HG02970 (cell line): ENCODE data around the gene KIAA0232.
"Not testable (repeated sequence)": the region's sequence is repeated elsewhere in the genome, so short reads cannot be mapped to it uniquely, and the experiment has no call there.

Experiments
- ATAC-seq: cut with Tn5 transposase; IDR thresholded peaks from one replicate; pipeline ENCODE4 v1.9.1; 2021; ENCODE audit warnings: mild to moderate bottlenecking, moderate library complexity, moderate number of reproducible peaks; ENCODE audit not compliant: unreplicated experiment, low FRiP score

KIAA0232 gene

DNA sequence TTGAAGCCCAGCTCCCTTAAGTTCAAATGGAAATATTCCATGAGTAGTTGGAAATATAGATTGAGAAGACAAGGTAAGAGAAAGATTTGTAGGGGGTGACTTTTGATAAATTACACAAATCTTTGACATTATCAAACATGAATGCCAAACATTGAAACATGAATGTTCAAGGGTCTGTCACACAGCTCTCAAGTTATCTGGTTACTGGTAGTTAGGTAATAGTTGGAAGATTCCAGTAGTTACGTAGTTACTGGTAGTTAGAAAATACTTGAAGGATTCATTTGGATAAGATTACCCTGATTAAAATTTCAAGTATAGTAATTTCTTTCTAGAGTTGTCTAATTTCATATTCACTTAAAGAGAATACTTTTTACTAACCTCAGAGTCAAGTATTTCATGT lies 20.7 kb downstream of the KIAA0232 start:
- no peak for ATAC-seq

GRCh38 chr4:6804082-6804752 lies 21.7 kb downstream of the KIAA0232 start:
- no peak for ATAC-seq

DNA sequence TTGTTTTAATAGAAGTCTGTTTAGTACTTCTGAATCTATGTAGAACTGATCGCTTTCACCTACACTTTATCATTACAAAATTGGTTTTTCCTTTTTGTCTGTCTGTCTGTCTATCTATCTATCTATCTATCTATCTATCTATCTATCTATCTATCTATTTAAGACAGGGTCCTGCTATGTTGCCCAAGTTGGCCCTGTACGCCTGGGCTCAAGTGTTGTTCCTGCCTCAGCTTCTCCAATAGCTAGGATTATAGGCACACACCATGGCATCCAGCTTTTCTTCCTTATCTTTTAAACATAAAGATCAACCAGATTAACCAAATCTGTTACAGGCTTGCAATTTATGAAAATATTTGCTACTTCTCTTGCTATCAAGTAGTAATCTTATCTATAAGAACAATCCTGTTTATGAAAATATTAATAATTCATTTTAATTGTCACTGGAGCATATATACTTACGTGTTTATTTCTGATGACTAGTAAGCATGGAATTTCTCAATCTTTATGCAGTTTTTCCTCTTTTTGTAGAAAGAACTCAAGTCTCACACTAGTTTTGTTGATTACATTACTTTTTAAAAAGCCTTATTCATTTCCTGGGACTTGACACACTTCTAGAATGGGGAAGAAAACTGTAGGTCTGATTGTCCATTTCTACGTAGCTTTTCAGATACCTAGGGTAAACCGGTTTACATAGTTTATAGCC lies 24.5 kb downstream of the KIAA0232 start:
- ATAC-seq: no peak

DNA sequence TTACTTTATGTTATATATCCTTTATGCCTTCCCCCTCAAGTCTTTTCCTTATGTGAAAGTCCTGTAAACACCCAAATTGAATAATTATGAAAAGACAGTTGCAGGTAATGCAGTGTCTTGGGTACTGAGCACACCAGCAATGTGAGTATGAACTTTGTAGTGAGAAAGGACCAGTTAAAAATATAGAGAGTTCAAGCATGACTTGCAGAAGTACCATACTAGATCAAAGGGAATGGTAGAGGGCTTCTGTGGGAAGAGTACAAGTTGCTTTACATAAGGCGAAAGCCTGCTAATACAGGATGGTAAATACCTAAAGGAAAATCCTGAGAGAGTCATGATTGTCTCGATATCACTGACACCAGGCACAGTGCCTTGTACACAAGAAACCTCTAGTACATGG lies 25.7 kb downstream of the KIAA0232 start:
- ATAC-seq: no peak

GRCh38 chr4:6811165-6811564 lies 28.6 kb downstream of the KIAA0232 start:
- no peak for ATAC-seq

GRCh38 chr4:6812766-6813165 lies 30.2 kb downstream of the KIAA0232 start:
- no peak for ATAC-seq

GRCh38 chr4:6813725-6814124 lies 31.2 kb downstream of the KIAA0232 start:
- no peak for ATAC-seq

DNA sequence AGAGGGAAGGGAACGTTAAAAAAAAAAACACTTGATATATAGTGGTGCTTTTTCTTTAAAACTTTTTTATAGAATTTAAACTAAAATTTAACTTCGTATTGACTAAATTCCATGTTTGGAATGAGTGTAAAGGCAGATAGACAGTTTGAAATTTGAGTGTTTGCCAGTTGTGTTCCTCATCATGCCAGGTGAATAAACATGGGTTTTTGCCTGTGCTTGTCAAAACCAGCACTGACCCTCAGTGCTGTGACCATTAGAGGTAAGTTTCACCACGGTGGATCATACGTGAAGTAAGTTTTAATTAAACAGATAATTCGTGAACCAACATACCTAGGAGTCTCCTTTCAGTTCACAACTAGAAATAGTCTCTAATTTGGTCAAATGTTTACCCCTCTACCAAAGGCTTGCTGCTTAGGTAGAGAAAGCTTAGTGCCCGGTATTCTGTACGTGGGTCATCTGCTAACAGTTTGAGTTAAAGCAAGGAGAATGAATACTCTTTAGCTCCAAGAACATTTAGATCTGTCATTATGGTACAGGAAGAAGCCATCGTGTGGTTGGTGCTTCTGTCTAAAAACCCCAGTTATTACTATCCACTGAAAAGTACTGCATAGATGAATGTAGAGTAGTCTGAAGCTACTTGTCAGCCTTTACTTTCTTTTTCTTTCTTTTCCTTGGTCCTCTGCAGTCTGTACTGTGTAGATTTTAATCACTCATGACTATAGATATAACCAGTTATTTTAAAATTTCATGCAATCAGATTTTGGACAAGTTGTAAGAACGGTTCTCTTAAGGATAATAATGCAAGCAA lies 32.7 kb downstream of the KIAA0232 start:
- ATAC-seq: no peak

DNA sequence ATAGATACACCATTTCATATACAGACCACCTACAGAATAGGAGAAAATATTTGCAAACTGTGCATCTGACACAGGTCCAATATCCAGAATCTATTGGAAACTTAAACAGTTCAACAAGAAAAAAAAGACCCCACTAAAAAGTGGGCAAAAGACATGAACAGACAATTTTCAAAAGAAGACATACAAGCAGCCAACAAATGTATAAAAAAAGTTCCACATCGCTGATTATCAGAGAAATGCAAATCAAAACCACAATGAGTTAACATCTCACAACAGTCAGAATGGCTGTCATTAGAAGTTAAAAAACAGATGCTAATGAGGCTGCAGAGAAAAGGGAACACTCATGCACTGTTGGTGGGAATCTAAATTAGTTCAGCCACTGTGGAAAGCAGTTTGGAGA lies 36.8 kb downstream of the KIAA0232 start:
- ATAC-seq: no peak

GRCh38 chr4:6820695-6821094 lies 38.2 kb downstream of the KIAA0232 start:
- ATAC-seq: no peak

DNA sequence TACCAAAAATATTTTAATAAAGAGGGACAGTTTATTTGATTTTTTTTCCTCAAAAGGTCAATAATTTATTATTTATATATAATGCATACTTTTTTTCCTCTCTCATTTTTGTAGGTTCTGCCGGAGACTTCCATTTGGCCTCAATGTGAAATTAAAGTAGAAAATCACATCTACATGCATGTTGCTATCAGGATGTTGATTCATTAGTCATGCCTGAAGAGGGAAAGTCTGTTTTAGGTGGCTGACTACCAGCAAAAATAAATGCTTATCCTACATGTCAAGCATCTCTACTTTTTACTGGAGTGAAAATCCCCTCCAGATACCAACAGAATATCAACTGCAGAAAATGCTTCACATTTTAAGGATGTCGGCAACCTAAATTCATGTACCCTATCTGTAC lies 41.5 kb downstream of the KIAA0232 start:
- ATAC-seq: no peak

DNA sequence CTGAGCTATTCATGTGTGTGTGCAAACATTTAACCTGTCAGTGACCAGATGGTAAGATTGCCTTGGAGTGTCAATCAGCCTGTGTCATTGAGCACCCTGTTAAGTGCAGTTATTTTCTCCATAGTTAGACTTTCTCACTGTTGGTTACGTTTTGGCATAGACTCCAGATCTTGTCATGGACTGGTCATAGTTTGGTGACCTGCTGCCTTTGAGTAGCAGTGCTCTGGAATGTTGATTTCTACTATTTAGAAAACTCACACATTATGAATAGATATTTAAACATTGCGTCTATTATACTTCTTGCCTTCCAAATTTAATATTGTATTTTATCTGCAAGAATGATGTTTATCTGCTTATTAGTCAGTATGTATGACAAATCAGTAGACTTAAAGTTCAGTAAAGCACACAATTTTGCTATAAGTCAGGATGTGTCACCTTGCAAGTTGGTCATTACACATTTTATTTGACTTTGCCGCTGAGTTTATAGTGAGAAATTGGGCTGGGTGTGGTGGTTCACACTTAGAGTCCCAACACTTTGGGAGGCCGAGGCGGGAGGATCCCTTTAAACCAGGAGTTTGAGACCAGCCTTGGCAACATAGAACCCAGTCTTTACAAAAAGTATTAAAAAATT lies 42.4 kb downstream of the KIAA0232 start:
- ATAC-seq: no peak

- no peak for ATAC-seq
These were observed 42.9 kb downstream of the KIAA0232 start for GRCh38 chr4:6825403-6825802.

DNA sequence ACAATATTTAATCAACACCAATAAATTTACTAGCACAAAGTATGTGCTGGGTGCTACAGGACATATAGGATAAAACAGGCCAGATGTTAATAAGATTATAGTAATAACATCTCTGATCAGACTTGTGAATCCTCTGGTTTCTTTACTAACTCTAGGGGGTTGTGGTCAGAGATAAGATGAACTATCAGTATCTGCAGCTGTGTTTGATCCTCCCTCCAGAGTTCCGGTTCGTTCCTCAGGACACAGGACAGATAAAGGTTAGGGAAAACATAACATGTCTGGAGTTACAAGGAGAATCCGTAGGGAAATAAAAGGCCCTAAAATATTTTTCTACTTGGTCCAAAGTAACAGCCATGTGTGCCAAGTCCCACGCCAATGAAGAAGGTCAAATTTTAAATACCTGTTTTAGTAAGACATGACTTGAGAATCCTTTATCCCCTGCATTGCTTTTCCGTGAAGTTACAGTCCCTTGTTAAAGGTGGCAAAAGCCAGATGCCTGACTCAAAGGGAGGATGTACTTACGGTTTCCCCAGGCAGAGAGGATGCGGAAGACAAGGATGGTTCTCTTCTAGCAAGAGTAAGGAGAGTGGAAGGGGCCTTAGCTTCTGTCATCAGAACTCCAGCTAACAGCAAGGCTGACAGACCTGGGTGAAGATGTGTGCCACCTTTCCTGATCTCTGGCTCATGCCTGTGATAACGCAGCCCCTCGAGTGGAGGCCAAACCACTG lies 44.4 kb downstream of the KIAA0232 start:
- no peak for ATAC-seq

DNA sequence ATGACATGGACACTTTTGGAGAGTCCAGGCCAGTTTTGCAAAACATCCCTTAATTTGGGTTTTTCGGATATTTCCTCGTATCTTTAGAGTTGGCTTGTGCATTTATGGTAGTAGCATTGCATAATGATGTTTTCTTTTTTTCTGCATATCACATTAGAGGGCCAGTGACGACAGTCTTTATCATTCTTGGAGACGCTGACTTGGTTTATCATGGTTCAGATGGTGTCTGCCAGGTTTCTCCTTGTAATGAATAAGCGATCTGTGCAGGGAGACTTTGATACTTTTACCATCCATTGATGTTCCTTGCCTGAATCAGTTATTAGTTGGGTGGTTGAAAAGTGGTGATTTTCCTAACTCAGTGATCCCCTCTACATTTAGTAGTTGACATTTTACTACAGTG lies 46.6 kb downstream of the KIAA0232 start:
- ATAC-seq: no peak

GRCh38 chr4:6834867-6835266 lies 52.3 kb downstream of the KIAA0232 start:
- ATAC-seq: no peak

DNA sequence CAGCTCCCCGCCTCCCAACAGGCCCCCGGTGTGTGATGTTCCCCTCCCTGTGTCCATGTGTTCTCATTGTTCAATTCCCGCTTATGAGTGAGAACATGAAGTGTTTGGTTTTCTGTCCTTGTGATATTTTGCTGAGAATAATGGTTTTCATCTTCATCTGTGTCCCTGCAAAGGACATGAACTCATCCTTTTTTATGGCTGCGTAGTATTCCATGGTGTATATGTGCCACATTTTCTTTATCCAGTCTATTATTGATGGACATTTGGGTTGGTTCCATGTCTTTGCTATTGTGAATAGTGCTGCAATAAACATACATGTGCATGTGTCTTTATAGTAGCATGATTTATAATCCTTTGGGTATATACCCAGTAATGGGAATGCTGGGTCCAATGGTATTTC lies 53.1 kb downstream of the KIAA0232 start:
- not testable (repeated sequence) for ATAC-seq

DNA sequence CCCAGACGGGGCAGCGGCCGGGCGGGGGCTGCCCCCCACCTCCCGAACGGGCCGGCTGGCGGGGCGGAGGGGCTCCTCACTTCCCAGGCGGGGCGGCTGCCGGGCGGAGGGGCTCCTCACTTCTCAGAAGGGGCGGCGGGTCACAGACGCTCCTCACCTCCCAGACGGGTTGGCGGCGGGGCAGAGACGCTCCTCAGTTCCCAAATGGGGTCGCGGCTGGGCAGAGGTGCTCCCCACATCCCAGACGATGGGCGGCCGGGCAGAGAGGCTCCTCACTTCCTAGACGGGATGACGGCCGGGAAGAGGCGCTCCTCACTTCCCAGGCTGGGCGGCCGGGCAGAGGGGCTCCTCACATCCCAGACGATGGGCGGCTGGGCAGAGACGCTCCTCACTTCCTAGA lies 54.6 kb downstream of the KIAA0232 start:
- ATAC-seq: not testable (repeated sequence)

DNA sequence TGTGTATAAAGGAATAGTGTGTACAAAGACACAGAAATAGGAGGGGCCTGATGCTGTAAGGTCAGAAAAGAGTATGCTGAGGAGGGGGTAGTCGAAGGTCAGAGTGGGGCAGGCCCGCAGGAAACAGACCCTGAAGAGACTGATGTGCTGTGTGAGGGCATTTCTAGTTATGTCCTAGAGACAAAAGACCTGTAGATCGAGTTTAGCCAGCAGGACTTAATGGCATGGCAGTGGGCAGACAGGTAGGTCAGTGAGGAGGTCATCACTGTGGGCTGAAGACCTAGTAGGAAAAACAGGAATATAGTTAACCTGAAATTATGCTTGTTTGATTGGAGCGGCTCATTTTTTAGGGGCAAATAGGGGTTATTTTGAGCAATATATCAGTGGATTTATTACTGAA lies 57.1 kb downstream of the KIAA0232 start:
- no peak for ATAC-seq
